SK-N-SH (cell line): ENCODE measurements around the gene CTBP1. TPM values are rescaled to one million over a fixed set of nuclear protein-coding genes. Genes with fewer than 3 reads are reported as not detected.

ENCODE experiments used
- CTCF ChIA-PET: fragments of 300-600, 350-600 bp; formaldehyde crosslinking; extraction: SDS; loops from one replicate; lab custom pipeline; 2021; lab: Yijun Ruan, JAX
- POLR2A ChIA-PET: fragments of 350-600 bp; sonication (Branson Sonifier 250); formaldehyde crosslinking; extraction: SDS; loops from one replicate; lab custom pipeline; 2020; ENCODE audit warnings: antibody characterized with exemption, inconsistent platforms; lab: Yijun Ruan, JAX
- DNase-seq: peaks from one replicate; pipeline ENCODE4 v3.0.0; 2012
- H2AFZ ChIP-seq: fragments of 200-600 bp; sonication (generic); 2 replicates; pipeline ENCODE4 v1.8.1; 2016; ENCODE audit warnings: antibody characterized with exemption, mild to moderate bottlenecking, low read depth
- H3F3A ChIP-seq: fragments of 200-600 bp; sonication (generic); replicated peaks from 2 replicates; pipeline ENCODE3; 2016; ENCODE audit warnings: antibody characterized with exemption, mild to moderate bottlenecking; ENCODE audit not compliant: insufficient read depth
- H3K27ac ChIP-seq, 2 experiments: fragments of 200-500 bp in 1 of 2; fragments of 200-600 bp in 1 of 2; sonication (Bioruptor generic) in 1 of 2; sonication (generic), shearing (Covaris generic) in 1 of 2; 2 replicates each; pipeline versions ENCODE4 v1.5.1 to v1.6.1; 2014 to 2016; ENCODE audit warnings: low read depth in 2 of 2, inconsistent platforms in 1 of 2, low read length in 1 of 2, mild to moderate bottlenecking in 1 of 2, mixed read lengths in 1 of 2
- H3K27me3 ChIP-seq: fragments of 200-600 bp; sonication (generic), shearing (Covaris generic); 2 replicates; pipeline ENCODE4 v1.6.1; 2016; ENCODE audit warnings: mixed run types; ENCODE audit not compliant: insufficient read depth
- H3K36me3 ChIP-seq, 2 experiments: fragments of 200-500 bp in 1 of 2; fragments of 200-600 bp in 1 of 2; sonication (Bioruptor generic) in 1 of 2; sonication (generic) in 1 of 2; replicated peaks in 1 of 2; 2 replicates each; pipeline versions ENCODE3 to v1.5.1; 2014 to 2016; ENCODE audit warnings: low read length in 1 of 2, mild to moderate bottlenecking in 1 of 2; ENCODE audit not compliant: insufficient read depth in 2 of 2, control insufficient read depth in 1 of 2
- H3K4me1 ChIP-seq, 2 experiments: fragments of 200-500 bp in 1 of 2; fragments of 200-600 bp in 1 of 2; sonication (Bioruptor generic) in 1 of 2; sonication (generic), shearing (Covaris generic) in 1 of 2; 2 replicates each; pipeline versions ENCODE4 v1.5.1 to v1.6.1; 2014 to 2016; ENCODE audit warnings: low read depth in 1 of 2, low read length in 1 of 2, mixed run types in 1 of 2; ENCODE audit not compliant: insufficient read depth in 2 of 2, control insufficient read depth in 1 of 2
- H3K4me2 ChIP-seq: fragments of 200-600 bp; sonication (generic), shearing (Covaris generic); 2 replicates; pipeline ENCODE4 v1.6.1; 2017; ENCODE audit warnings: mixed run types
- H3K4me3 ChIP-seq, 2 experiments: fragments of 200-500 bp in 1 of 2; fragments of 200-600 bp in 1 of 2; sonication (Bioruptor generic) in 1 of 2; sonication (generic), shearing (Covaris generic) in 1 of 2; 2 replicates each; pipeline versions ENCODE4 v1.5.1 to v1.8.1; 2014 to 2016; ENCODE audit warnings: low read depth in 2 of 2, inconsistent platforms in 1 of 2, low read length in 1 of 2, mild to moderate bottlenecking in 1 of 2, mixed read lengths in 1 of 2, moderate library complexity in 1 of 2
- H3K79me2 ChIP-seq: fragments of 200-600 bp; sonication (generic); 2 replicates; pipeline ENCODE4 v1.8.1; 2017; ENCODE audit warnings: mild to moderate bottlenecking; ENCODE audit not compliant: insufficient read depth
- H3K9ac ChIP-seq: fragments of 200-600 bp; sonication (generic); 2 replicates; pipeline ENCODE4 v1.6.1; 2017; ENCODE audit warnings: mixed run types
- H3K9me2 ChIP-seq: fragments of 200-600 bp; sonication (generic); 2 replicates; pipeline ENCODE4 v1.6.1; 2017; ENCODE audit warnings: mixed run types
- H3K9me3 ChIP-seq: fragments of 200-600 bp; sonication (generic); 2 replicates; pipeline ENCODE4 v1.6.1; 2017; ENCODE audit warnings: mixed run types, mild to moderate bottlenecking, moderate library complexity
- H4K20me1 ChIP-seq: fragments of 200-600 bp; sonication (generic); 2 replicates; pipeline ENCODE4 v1.6.1; 2017; ENCODE audit warnings: mild to moderate bottlenecking, mixed run types; ENCODE audit not compliant: insufficient read depth
- CHD2 ChIP-seq: fragments of 150-350 bp; IDR thresholded peaks from 2 replicates; pipeline ENCODE4 v1.6.1; 2018; ENCODE audit warnings: low read length; ENCODE audit not compliant: partially characterized antibody
- ELF1 ChIP-seq: IDR thresholded peaks from 2 replicates; pipeline ENCODE4 v1.4.0; 2012
- EP300 ChIP-seq, 2 experiments: IDR thresholded peaks; 2 replicates each; pipeline versions ENCODE4 v1.4.0 to v1.6.1; 2012; ENCODE audit warnings: borderline replicate concordance in 1 of 2, low read depth in 1 of 2, low read length in 1 of 2
- FOXM1 ChIP-seq: IDR thresholded peaks from 2 replicates; pipeline ENCODE4 v1.4.0; 2012; ENCODE audit warnings: low read depth, mild to moderate bottlenecking
- GABPA ChIP-seq: IDR thresholded peaks from 2 replicates; pipeline ENCODE4 v1.4.0; 2012; ENCODE audit warnings: low read depth, mild to moderate bottlenecking
- GATA2 ChIP-seq: sonication (generic); formaldehyde crosslinking; IDR thresholded peaks from 2 replicates; pipeline ENCODE4 v1.5.0; 2020; ENCODE audit warnings: mild to moderate bottlenecking, missing genetic modification reagents
- MEF2A ChIP-seq: IDR thresholded peaks from 2 replicates; pipeline ENCODE4 v1.4.0; 2012; ENCODE audit warnings: low read depth, borderline replicate concordance
- POLR2AphosphoS5 ChIP-seq: IDR thresholded peaks from 2 replicates; pipeline ENCODE4 v1.6.1; 2012; ENCODE audit warnings: low read depth, low read length
- RFX5 ChIP-seq: IDR thresholded peaks from 2 replicates; pipeline ENCODE4 v1.6.1; 2012; ENCODE audit warnings: mild to moderate bottlenecking, improper control_type of control experiment, low read length
- SIN3A ChIP-seq: IDR thresholded peaks from 2 replicates; pipeline ENCODE4 v1.6.1; 2012; ENCODE audit warnings: low read depth, mild to moderate bottlenecking, low read length, moderate library complexity, borderline replicate concordance
- SMC3 ChIP-seq: IDR thresholded peaks from 2 replicates; pipeline ENCODE4 v1.6.1; 2012; ENCODE audit warnings: low read depth, low read length, improper control_type of control experiment
- TAF1 ChIP-seq: IDR thresholded peaks from 2 replicates; pipeline ENCODE4 v1.6.1; 2012; ENCODE audit warnings: low read depth, mild to moderate bottlenecking, low read length, moderate library complexity, borderline replicate concordance
- TCF12 ChIP-seq: IDR thresholded peaks from 2 replicates; pipeline ENCODE4 v1.4.0; 2012
- TEAD4 ChIP-seq: IDR thresholded peaks from 2 replicates; pipeline ENCODE4 v1.4.0; 2012; ENCODE audit warnings: mild to moderate bottlenecking, borderline replicate concordance; ENCODE audit not compliant: insufficient read depth
- YY1 ChIP-seq: IDR thresholded peaks from 2 replicates; pipeline ENCODE4 v1.4.0; 2012; ENCODE audit warnings: low read depth, mild to moderate bottlenecking
- WGBS: methylation state at CpG from one replicate; pipeline ENCODE4 v1.1.6; 2017; ENCODE audit warnings: low lambda C conversion rate; 5-methylcytosine and 5-hydroxymethylcytosine counted together
- polyA plus RNA-seq, 3 experiments: library from polyadenylated mRNA; depleted of rRNA; stranded (reverse); fragments of >200 nt; gene quantifications; 2 replicates each; pipeline ENCODE4 v1.2.3, GENCODE V29; 2012
- TF ChIP-seq, protein P1 (sequence below): IDR thresholded peaks from 2 replicates; pipeline ENCODE4 v1.4.0; 2012; ENCODE audit warnings: low read depth
- TF ChIP-seq, protein P2 (sequence below): IDR thresholded peaks from 2 replicates; pipeline ENCODE4 v1.4.0; 2012; ENCODE audit warnings: low read depth, borderline replicate concordance
- TF ChIP-seq, protein P3 (sequence below): IDR thresholded peaks from 2 replicates; pipeline ENCODE4; 2012

Gene CTBP1
- polyA plus RNA-seq, 1 of the 3 experiments (the other 2 are of a cell fraction), result 183 TPM

DNA sequence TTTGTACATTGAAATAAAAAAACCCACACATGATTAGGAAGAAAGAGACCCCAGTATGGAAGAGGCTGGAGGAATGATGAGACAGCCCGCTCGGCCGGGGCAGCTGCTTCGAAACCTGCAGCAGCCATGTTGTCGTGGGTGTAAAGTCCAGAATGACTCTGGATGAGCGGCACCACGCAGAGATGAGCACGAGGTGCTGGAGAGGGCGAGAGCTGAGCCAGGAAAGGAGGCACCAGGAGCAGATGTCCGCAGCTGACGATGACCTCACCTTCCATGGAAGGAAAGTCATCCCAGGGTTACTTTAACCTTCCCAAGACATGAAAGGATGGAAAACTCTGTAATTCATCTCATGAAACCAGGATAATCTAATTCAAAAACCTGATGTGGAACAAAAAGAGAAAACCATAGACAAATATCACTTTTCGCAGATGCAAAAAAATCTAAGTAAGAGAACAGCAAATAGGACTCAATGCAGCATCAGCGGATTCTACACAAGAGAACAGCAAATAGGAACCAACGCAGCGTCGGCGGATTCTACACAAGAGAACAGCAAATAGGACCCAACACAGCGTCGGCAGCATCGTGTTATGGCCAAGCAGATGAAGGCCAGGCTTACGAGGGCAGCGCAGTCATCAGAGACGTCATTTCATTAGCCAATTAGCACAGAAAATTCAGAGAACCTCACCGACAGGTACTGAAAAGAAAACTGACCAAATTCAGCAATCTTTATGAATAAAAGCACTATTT, 50.7 kb downstream of the CTBP1 start:
- DNase-seq, result peak; percentile 17
- no peaks in the 10 kb centered on the region for H3K36me3 ChIP-seq
- H3K27me3 ChIP-seq, result no peaks in the 10 kb centered on the region
- no peak overlapping the region for H2AFZ ChIP-seq
- ChIA-PET POLR2A (no interaction called here), CTCF (no interaction called here)
- H3K4me2 ChIP-seq, result no peak overlapping the region
- peaks cover 9% of the 10 kb centered on the region for H3F3A ChIP-seq
- no peaks in the 10 kb centered on the region for H3K79me2 ChIP-seq
- H3K4me3 ChIP-seq, result no peak overlapping the region
- H3K9me3 ChIP-seq, result no peaks in the 10 kb centered on the region
- H3K27ac ChIP-seq, result no peak overlapping the region
- H3K4me1 ChIP-seq, result peaks cover 14 to 24% of the 10 kb centered on the region in 2 experiments; a peak in 2 of 4 replicates
- no peaks in the 10 kb centered on the region for H3K9me2 ChIP-seq
- 84% methylated on average over 24 of the region's 24 CpGs for WGBS
- no peaks in the 10 kb centered on the region for H4K20me1 ChIP-seq
- H3K9ac ChIP-seq, result no peak overlapping the region
- TF ChIP-seq MEF2A (no peak), TCF12 (no peak), GATA2 (no peak), FOXM1 (no peak), SMC3 (no peak), RFX5 (no peak), ELF1 (no peak), SIN3A (no peak), TAF1 (no peak), GABPA (no peak), EP300 (IDR thresholded peaks at IDR 0.05; ENCODE audit: borderline replicate concordance in 1 of 2, low read depth in 1 of 2, low read length in 1 of 2) (no peak)
- TF ChIP-seq, protein P1, sequence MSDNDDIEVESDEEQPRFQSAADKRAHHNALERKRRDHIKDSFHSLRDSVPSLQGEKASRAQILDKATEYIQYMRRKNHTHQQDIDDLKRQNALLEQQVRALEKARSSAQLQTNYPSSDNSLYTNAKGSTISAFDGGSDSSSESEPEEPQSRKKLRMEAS, result no peak
- TF ChIP-seq, protein P2, sequence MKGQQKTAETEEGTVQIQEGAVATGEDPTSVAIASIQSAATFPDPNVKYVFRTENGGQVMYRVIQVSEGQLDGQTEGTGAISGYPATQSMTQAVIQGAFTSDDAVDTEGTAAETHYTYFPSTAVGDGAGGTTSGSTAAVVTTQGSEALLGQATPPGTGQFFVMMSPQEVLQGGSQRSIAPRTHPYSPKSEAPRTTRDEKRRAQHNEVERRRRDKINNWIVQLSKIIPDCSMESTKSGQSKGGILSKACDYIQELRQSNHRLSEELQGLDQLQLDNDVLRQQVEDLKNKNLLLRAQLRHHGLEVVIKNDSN, result no peak
- TF ChIP-seq, protein P3, sequence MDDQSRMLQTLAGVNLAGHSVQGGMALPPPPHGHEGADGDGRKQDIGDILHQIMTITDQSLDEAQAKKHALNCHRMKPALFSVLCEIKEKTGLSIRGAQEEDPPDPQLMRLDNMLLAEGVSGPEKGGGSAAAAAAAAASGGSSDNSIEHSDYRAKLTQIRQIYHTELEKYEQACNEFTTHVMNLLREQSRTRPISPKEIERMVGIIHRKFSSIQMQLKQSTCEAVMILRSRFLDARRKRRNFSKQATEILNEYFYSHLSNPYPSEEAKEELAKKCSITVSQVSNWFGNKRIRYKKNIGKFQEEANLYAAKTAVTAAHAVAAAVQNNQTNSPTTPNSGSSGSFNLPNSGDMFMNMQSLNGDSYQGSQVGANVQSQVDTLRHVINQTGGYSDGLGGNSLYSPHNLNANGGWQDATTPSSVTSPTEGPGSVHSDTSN, result no peak

DNA sequence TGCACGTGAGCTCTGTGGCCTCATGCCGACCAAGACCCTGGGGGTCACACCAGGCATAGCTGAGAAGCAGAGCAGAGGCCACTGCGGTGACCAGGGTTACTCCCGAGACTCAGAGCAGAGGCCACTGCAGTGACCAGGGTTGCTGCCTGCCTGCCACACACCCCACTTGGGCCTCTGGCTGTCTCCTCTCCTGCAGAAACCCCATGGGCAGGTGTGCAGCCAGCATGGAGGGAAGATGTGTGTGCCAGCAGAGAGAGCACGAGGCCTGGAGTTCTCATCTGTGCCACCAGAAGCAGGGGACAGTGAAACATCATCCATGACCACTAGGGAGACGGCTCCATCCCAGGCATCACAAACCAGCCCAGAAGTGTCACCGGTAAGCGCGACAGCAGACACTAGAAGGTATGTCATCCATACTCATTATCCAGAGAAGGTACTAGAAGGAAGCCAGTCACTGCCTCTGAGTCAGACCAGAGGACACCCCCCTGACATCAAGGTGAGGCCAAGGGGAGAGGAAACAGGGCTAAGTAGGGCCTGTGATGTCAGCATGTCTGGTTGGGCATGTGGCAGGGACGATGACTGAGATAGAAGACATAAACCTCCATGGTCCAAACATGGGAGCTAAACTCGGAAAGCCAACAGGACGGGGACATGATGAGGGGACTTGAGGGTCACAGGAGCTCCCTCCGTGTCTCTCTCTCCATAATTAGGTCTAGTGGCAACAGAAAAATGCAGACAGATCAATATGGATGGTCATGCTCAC, 52.3 kb downstream of the CTBP1 start:
- H3K27me3 ChIP-seq, result no peaks in the 10 kb centered on the region
- peak; percentile 37 for DNase-seq
- no peak overlapping the region for H3K4me3 ChIP-seq
- no peak overlapping the region for H2AFZ ChIP-seq
- no peak for TF ChIP-seq ELF1
- TF ChIP-seq YY1, result no peak
- no peak for TF ChIP-seq CHD2
- no peak for TF ChIP-seq TEAD4
- TF ChIP-seq POLR2AphosphoS5, result no peak
- no peaks in the 10 kb centered on the region for H3K36me3 ChIP-seq
- 95% methylated on average over 6 of the region's 13 CpGs for WGBS
- H3K27ac ChIP-seq, result no peak overlapping the region
- H3K9me3 ChIP-seq, result no peaks in the 10 kb centered on the region
- peaks cover 23 to 41% of the 10 kb centered on the region in 2 experiments; a peak in 3 of 4 replicates for H3K4me1 ChIP-seq
- no peak overlapping the region for H3K4me2 ChIP-seq
- H3F3A ChIP-seq, result peaks cover 21% of the 10 kb centered on the region
- POLR2A ChIA-PET, result no interaction called here
- CTCF ChIA-PET, result interaction anchor here (1.1 to 1.2 kb wide), 3 partner anchors 10 to 159 kb away, joined by 3 to 5 read pairs (median 4); no protein-coding TSS in a partner anchor
- H3K9me2 ChIP-seq, result no peaks in the 10 kb centered on the region
- H3K9ac ChIP-seq, result no peak overlapping the region
- no peaks in the 10 kb centered on the region for H3K79me2 ChIP-seq
- no peaks in the 10 kb centered on the region for H4K20me1 ChIP-seq
